Mesothelial cell of epicardium (in vitro differentiated cells): ENCODE measurements around the gene NEB. TPM values are rescaled to one million over a fixed set of nuclear protein-coding genes. Genes with fewer than 3 reads are reported as not detected.
"Not testable (repeated sequence)": the region's sequence is repeated elsewhere in the genome, so short reads cannot be mapped to it uniquely, and the experiment has no call there.

Source experiments
- DNase-seq, 2 experiments: peaks; one replicate each; pipeline ENCODE4 v3.0.0; 2021; ENCODE audit warnings: low spot score in 2 of 2; ENCODE audit not compliant: unreplicated experiment in 2 of 2
- H3K27ac Mint-ChIP-seq: 2 replicates; pipeline ENCODE4 v1.8.0; 2021; ENCODE audit warnings: mixed read lengths
- H3K27me3 Mint-ChIP-seq: 2 replicates; pipeline ENCODE4 v1.8.0; 2021; ENCODE audit warnings: low read depth, mixed read lengths
- H3K36me3 Mint-ChIP-seq: 2 replicates; pipeline ENCODE4 v1.8.0; 2021; ENCODE audit warnings: mixed read lengths
- H3K4me1 Mint-ChIP-seq: 2 replicates; pipeline ENCODE4 v1.8.0; 2021; ENCODE audit warnings: mixed read lengths
- H3K4me3 Mint-ChIP-seq: 2 replicates; pipeline ENCODE4 v1.8.0; 2021; ENCODE audit warnings: mild to moderate bottlenecking, moderate library complexity, mixed read lengths
- H3K9me3 Mint-ChIP-seq: 2 replicates; pipeline ENCODE4 v1.8.0; 2021; ENCODE audit warnings: mixed read lengths
- CTCF ChIP-seq: fragments of 200-600 bp; sonication (generic); IDR thresholded peaks from one replicate; pipeline ENCODE4 v1.5.0; 2021; ENCODE audit warnings: antibody characterized with exemption; ENCODE audit not compliant: unreplicated experiment
- total RNA-seq: library from RNA; stranded (reverse); gene quantifications from 3 replicates; pipeline ENCODE4 v1.2.1, GENCODE V29; 2021

The NEB gene
- total RNA-seq, 1 donor from 2014 or later = 0.92 TPM

- H3K36me3 Mint-ChIP-seq = peaks cover 2% of the 10 kb centered on the region
- peaks cover 6% of the 10 kb centered on the region for H3K9me3 Mint-ChIP-seq
- no peak overlapping the region for H3K27ac Mint-ChIP-seq
- H3K27me3 Mint-ChIP-seq = no peaks in the 10 kb centered on the region
- no peak for DNase-seq
- TF ChIP-seq CTCF = no peak
- H3K4me3 Mint-ChIP-seq = no peak overlapping the region
- H3K4me1 Mint-ChIP-seq = peaks cover 3% of the 10 kb centered on the region
These were observed 171.9 kb downstream of the NEB start for GRCh38 chr2:151562398-151562797.

GRCh38 chr2:151560289-151560688, 174.0 kb downstream of the NEB start:
- Mint-ChIP-seq H3K9me3 (peaks cover 6% of the 10 kb centered on the region), H3K27me3 (peaks cover 6% of the 10 kb centered on the region), H3K27ac (no peak overlapping the region), H3K4me1 (peaks cover 3% of the 10 kb centered on the region), H3K36me3 (peaks cover 2% of the 10 kb centered on the region), H3K4me3 (no peak overlapping the region)
- TF ChIP-seq CTCF = no peak
- no peak for DNase-seq

GRCh38 chr2:151559431-151559830, 174.8 kb downstream of the NEB start:
- not testable (repeated sequence) for DNase-seq, H3K4me1 Mint-ChIP-seq, H3K4me3 Mint-ChIP-seq, H3K9me3 Mint-ChIP-seq, H3K36me3 Mint-ChIP-seq, H3K27ac Mint-ChIP-seq, H3K27me3 Mint-ChIP-seq

- H3K27ac Mint-ChIP-seq, H3K36me3 Mint-ChIP-seq, H3K4me3 Mint-ChIP-seq, DNase-seq, H3K9me3 Mint-ChIP-seq, H3K4me1 Mint-ChIP-seq: not testable (repeated sequence)
- H3K27me3 Mint-ChIP-seq = peaks cover 10% of the 10 kb centered on the region
These were observed 176.4 kb downstream of the NEB start for GRCh38 chr2:151557883-151558282.

- Mint-ChIP-seq H3K27me3 (peaks cover 13% of the 10 kb centered on the region), H3K36me3 (peaks cover 2% of the 10 kb centered on the region), H3K27ac (no peak overlapping the region), H3K9me3 (peaks cover 6% of the 10 kb centered on the region), H3K4me1 (peaks cover 3% of the 10 kb centered on the region), H3K4me3 (no peak overlapping the region)
- no peak for TF ChIP-seq CTCF
- DNase-seq = no peak
These were observed 178.2 kb downstream of the NEB start for GRCh38 chr2:151556121-151556520.

GRCh38 chr2:151552287-151552686, 182.0 kb downstream of the NEB start:
- peaks cover 13% of the 10 kb centered on the region for H3K27me3 Mint-ChIP-seq
- no peak overlapping the region for H3K27ac Mint-ChIP-seq
- H3K4me3 Mint-ChIP-seq = no peak overlapping the region
- no peaks in the 10 kb centered on the region for H3K4me1 Mint-ChIP-seq
- no peaks in the 10 kb centered on the region for H3K9me3 Mint-ChIP-seq
- no peak for DNase-seq
- no peaks in the 10 kb centered on the region for H3K36me3 Mint-ChIP-seq
- TF ChIP-seq CTCF = no peak

GRCh38 chr2:151551556-151551955, 182.7 kb downstream of the NEB start:
- no peaks in the 10 kb centered on the region for H3K9me3 Mint-ChIP-seq
- no peak overlapping the region for H3K4me3 Mint-ChIP-seq
- no peak overlapping the region for H3K27ac Mint-ChIP-seq
- H3K4me1 Mint-ChIP-seq = no peaks in the 10 kb centered on the region
- H3K27me3 Mint-ChIP-seq = peaks cover 9% of the 10 kb centered on the region
- H3K36me3 Mint-ChIP-seq = no peaks in the 10 kb centered on the region
- DNase-seq = no peak
- no peak for TF ChIP-seq CTCF
